NCI-H510A treated with DMSO at 0.1 percent for 48 hours (cell line): ENCODE measurements around the gene KCNT2.
"Not testable (repeated sequence)": the region's sequence is repeated elsewhere in the genome, so short reads cannot be mapped to it uniquely, and the experiment has no call there.

Source experiments
- DNase-seq: peaks from one replicate; lab custom pipeline; 2025; lab: John Stamatoyannopoulos, UW

KCNT2 gene

DNA sequence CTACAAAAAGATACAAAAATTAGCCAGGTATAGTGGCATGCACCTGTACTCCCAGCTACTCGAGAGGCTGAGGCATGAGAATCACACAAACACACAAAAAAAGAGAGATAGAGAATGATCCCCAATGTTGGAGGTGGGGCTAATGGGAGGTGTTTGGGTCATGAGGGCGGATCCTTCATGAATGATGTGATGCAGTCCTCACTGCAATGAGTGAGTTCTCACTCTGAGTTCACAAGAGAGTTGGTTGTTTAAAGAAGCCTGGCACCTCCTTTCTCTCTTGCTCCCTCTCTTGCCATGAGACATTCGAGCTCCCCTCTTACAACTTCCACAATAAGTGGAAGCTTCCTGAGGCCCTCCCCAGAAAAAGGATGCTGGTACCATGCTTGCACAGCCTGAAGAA lies 17.3 kb downstream of the KCNT2 start:
- DNase-seq, result no peak

GRCh38 chr1:196590012-196590708 lies 18.1 kb downstream of the KCNT2 start:
- no peak for DNase-seq

DNA sequence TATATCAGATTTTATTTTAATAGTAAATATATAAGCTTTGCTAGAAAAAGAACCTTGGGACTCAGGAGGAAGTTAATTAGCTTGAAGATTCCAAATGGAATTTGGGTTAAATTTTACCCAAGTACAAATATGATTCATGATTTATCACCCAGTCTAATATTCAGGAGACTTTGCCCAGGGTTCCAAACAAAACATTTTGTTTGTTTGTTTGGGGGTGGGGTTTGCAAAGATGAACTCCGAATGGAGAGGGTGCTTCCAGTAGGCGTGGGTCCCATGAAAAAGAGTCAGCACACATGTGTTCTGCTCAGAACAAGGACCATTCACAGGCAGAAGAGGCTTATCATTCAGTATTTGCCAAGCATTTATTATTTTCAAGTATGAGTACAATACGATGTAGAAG lies 23.5 kb downstream of the KCNT2 start:
- DNase-seq, result no peak

- no peak for DNase-seq
Measured at GRCh38 chr1:196577386-196577785, 30.9 kb downstream of the KCNT2 start.

- no peak for DNase-seq
Measured at GRCh38 chr1:196573226-196573625, 35.0 kb downstream of the KCNT2 start.

- DNase-seq, result no peak
Measured at GRCh38 chr1:196567238-196567637, 41.0 kb downstream of the KCNT2 start.

- DNase-seq, result no peak
Measured at GRCh38 chr1:196563768-196564167, 44.5 kb downstream of the KCNT2 start.

- DNase-seq, result no peak
Measured at GRCh38 chr1:196559314-196559713, 48.9 kb downstream of the KCNT2 start.

- no peak for DNase-seq
Measured at GRCh38 chr1:196558411-196558810, 49.8 kb downstream of the KCNT2 start.

DNA sequence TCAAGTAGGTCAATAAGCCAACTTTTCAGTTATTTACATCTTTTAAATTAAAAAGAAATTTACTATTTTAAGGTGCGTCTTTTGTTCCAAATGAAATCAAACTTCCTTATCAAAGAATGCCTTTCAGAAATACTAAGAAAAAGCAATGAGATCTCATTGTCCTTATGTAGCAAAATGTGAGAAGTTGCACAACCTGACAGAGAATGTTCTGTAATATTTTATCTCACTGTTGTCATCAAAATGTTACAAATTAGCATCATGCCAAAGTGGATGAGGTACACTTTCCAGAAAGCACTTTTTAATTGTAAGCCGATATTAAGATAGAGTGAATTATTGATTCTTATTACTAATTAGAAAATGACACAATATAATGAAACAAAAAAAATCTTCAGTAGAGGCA lies 50.4 kb downstream of the KCNT2 start:
- no peak for DNase-seq

DNA sequence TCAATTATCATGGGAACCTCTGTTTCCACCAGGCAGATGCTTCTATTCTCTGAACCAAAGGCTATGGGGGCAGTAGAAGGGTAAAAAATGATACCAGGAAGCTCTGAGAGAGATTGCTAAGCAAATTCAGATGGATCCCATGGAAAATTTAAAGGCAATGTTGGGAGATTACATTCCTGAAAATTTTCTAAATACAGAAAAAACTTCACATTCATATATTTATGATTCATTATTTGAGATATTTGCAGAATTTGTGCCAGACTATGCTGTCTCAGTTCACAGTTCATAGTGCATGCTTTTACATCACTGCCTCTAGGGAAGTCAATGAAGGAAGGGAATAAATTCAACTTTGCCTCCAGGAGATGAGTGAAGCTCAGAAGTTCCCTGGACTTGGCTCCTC lies 57.5 kb downstream of the KCNT2 start:
- DNase-seq, result no peak

DNA sequence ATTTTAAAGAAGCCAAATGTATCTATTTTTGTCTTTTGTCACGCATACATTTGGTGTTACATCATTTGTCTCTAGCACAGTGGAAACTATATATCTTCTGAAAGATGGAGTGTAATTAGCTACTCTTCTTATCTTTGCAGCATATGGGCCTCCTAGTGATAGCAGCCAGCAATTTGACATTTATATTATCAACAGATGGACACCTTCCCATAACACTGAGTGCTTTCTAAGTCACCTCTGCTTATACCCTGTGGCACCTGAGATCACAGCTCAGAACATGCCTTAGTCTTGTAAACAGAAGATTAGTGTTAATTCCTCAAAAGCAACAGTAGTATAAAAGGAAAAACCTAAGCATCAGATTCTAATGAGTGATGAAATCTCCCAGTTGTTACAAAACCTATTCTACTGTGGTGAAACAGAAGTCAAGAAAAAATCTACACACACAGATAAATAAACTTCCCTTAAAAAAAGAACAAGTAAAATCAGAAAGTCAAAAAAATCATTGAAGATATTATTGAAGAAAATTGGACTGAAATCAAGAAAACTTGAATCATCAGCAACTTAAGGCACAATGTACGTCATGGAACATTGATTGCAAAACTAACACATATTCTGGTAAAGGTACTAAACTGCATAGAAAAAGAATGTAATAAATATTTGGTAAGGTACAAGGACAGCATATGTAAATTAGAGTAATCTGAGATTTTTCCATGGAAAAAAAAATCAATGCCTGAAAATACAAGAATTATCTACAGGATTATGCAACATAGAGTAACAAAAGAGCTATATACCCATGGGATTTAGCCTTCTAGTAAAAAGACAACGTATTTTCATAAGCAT lies 61.7 kb downstream of the KCNT2 start:
- DNase-seq, result no peak

- DNase-seq, result no peak
Measured at GRCh38 chr1:196545222-196545621, 63.0 kb downstream of the KCNT2 start.

DNA sequence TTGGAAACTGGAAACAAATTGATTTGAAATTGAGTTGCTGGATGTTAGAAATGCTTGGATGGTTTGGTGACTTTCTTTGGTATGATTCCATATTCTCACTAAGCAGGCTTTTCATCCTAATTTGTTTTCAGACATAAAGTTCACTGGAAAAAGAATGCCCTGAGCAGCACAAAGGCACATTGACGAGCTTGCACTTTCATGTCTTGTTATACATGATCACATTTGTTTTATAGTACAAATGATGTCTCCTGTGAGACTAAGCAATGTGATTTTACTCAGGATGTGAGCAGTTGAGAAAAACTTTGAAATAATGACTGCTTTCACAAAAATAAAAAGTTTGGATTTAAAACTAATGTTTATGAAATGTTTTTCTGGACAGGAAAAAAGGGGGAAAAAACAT lies 63.6 kb downstream of the KCNT2 start:
- DNase-seq, result no peak

GRCh38 chr1:196543833-196544232 lies 64.4 kb downstream of the KCNT2 start:
- DNase-seq, result no peak

DNA sequence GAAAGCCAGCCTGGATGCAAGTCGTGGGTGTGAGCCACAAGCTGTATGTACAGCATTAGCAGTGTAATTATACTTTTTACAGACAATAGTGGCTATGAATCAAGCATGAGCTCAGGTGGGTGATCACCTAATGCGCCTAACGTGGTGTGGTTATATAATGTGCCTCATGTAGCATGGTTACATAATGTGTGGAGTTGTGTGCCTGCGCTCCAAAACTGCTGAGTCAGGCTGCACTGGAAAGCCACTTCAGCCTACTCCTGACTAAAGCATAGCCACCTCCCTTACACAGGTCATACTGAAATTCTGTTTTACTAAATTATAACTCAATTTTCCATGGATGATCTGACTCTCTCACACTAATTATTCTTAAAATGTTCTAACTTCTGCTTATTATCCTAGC lies 69.8 kb downstream of the KCNT2 start:
- DNase-seq, result peak; percentile 29

DNA sequence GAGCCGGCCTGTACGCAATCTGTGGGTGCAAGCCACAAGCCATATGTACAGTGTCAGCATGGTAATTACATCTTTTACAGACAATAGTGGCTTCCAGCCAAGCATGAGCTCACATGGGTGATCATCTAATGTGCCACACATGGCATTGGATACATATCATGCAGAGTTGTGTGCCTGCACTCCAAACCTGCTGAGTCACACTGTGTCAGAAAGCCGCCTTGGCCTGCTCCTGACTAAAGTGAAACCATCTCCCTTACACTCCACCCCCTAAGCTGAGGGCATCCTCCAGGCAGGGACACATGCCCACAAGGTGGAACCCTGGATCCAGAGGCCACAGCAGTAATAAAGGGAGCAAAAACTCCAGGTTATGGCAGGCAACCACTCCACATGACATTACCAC lies 72.5 kb downstream of the KCNT2 start:
- DNase-seq, result no peak

DNA sequence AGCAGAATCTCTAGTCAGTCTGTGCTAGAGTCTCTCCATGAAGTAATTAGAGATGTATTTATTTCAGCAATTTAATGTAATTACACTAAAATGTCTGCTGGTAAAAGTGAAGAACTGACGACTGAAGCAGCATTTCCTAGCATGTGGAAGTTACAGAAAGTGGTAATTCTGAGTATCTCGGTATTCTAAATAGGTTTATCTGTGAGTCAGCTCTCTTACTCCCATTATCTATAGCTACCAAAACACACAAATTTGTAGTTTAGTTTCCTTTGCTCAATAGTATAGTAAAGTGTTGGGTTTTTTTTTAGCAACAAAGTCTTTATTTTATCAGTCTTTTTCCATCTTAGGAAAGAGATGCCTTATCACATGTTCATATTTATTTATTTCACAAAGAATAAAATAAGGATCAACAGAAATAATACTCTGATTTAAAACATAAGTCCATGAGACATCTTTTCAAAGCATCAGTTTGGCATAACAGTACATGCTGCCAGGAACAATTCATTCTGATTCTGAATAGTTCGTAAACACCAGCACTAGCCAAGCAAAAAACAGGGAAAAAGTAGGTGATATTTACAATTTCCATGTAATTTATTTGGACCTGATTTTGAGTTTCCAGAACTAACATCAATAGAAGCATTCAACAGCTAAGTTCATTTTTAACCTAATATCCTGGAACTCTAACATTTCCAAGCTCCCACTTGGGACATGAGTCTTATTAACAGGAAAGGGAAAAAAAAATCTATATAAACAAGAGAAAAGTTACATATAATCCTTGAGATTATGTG lies 76.3 kb downstream of the KCNT2 start:
- DNase-seq, result no peak

- no peak for DNase-seq
Measured at GRCh38 chr1:196527919-196528318, 80.3 kb downstream of the KCNT2 start.

DNA sequence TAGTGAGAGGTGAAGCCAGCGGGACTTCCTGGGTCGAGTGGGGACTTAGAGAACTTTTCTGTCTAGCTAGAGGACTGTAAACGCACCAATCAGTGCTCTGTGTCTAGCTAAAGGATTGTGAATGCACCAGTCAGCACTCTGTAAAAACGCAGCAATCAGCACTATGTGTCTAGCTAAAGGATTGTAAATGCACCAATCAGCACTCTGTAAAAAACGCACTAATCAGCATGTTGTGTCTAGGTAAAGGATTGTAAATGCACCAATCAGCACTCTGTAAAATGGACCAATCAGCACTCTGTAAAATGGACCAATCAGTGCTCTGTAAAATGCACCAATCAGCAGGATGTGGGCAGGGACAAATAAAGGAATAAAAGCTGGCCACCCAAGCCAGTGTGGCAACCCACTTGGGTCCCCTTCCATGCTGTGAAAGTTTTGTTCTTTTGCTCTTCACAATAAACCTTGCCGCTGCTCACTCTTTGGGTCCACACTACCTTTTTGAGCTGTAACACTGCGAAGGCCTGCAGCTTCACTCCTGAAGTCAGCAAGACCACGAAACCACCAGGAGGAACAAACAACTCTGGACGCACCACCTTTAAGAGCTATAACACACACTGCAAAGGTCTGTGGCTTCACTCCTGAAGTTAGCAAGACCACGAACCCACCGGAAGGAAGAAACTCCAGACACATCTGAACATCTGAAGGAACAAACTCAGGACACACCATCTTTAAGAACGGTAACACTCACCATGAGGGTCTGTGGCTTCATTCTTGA lies 85.5 kb downstream of the KCNT2 start:
- DNase-seq, result not testable (repeated sequence)

DNA sequence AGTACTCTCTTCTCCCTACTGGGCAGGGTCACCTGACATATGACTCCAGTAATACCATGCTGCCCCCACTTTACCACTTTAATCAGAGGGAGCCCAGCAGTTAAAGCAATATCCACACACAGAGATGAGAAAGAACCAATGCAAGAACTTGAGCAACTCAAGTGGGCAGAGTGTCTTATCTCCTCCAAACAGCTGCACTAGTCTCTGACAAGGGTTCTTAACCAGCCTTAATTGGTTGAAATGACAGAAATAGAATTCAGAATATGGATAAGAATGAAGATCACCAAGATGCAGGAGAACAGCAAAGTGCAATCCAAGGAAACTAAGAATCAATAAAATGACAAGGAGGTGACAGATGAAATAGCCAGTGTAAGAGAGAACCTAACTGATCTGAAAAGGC lies 91.0 kb downstream of the KCNT2 start:
- no peak for DNase-seq

DNA sequence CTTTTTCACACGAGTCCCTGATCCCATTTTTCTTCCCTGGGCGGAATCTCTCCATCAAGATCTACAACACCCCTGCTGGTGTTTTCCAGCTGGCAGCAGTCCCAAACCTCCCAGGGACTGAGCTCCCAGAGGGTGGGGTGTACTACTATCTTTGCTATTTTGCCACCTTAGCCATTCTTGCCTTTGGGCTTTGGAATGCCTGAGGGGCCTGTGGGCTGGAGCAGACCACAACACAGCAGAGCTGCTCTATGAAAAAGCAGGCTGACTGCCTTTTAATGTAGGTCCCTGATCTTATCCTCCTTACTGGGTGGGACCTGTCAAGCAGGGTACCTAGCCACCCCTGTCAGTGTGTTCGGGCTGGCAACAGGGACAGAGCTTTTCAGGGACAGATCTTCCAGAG lies 91.9 kb downstream of the KCNT2 start:
- no peak for DNase-seq
